ENCODE results near the gene SMIM23. TPM values are rescaled to one million over a fixed set of nuclear protein-coding genes. Genes with fewer than 3 reads are reported as not detected.

Gene SMIM23
- total RNA-seq, 1 experiment from 2014 or later = not detected

- TF ChIP-seq ZNF138 (CRISPR knock-in tag; conservative IDR thresholded peaks at IDR 0.05) (no peak), IRF2 (CRISPR knock-in tag; IDR thresholded peaks at IDR 0.05; ENCODE audit: borderline replicate concordance, low read depth) (no peak), TEAD4 (CRISPR knock-in tag; IDR thresholded peaks at IDR 0.05) (no peak), ZNF281 (CRISPR knock-in tag; IDR thresholded peaks at IDR 0.05) (no peak), MYBL2 (CRISPR knock-in tag; IDR thresholded peaks at IDR 0.05) (no peak)
Measured at GRCh38 chr5:171744882-171745281, 40.7 kb upstream of the SMIM23 start (continued).

DNA sequence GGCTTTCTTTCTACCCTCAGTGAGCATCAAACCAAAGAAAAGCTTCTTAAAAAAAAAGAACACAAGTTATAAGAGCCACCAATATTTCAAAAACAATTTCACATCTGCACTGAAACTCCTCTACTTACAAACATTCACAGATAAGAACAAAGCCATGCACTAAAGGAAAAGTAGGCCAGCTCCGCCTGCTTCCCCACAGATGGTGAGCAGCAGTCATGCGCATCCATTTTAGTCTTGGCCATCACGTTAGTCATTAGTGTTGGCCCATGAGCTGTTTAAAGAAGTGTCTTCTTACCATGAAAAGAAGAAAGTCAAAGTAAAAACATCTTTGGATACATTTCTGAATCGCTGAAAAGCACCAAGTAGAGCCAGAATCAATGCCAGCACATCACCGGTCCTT is 40.0 kb upstream of the SMIM23 start:
- TF ChIP-seq ZNF416 (CRISPR knock-in tag; IDR thresholded peaks at IDR 0.05) (no peak), ETV6 (CRISPR knock-in tag; IDR thresholded peaks at IDR 0.05) (no peak), ZBTB21 (CRISPR knock-in tag; IDR thresholded peaks at IDR 0.05; ENCODE audit: borderline replicate concordance) (no peak), RELA (CRISPR knock-in tag; IDR thresholded peaks at IDR 0.05; ENCODE audit: borderline replicate concordance) (no peak), ZNF317 (CRISPR knock-in tag; IDR thresholded peaks at IDR 0.05; ENCODE audit: borderline replicate concordance, low read depth) (no peak), ZNF263 (CRISPR knock-in tag; IDR thresholded peaks at IDR 0.05; ENCODE audit: low read depth) (no peak)
- no peaks in the 10 kb centered on the region; the same call in 1 of the 2 replicates for H3K27me3 Mint-ChIP-seq (ENCODE audit: low read depth)
- H3K4me1 Mint-ChIP-seq = peaks cover 7% of the 10 kb centered on the region; the same call in 1 of the 2 replicates
- H3K4me3 Mint-ChIP-seq = no peak overlapping the region
- no peaks in the 10 kb centered on the region for H3K36me3 Mint-ChIP-seq
- ATAC-seq (no peak), DNase-seq (ENCODE audit: low spot score) (no peak)
- ChIA-PET POLR2A (no interaction called here), CTCF (no interaction called here)
- H3K27ac Mint-ChIP-seq = no peak overlapping the region
- peaks cover 3% of the 10 kb centered on the region; the same call in 1 of the 2 replicates for H3K9me3 Mint-ChIP-seq

DNA sequence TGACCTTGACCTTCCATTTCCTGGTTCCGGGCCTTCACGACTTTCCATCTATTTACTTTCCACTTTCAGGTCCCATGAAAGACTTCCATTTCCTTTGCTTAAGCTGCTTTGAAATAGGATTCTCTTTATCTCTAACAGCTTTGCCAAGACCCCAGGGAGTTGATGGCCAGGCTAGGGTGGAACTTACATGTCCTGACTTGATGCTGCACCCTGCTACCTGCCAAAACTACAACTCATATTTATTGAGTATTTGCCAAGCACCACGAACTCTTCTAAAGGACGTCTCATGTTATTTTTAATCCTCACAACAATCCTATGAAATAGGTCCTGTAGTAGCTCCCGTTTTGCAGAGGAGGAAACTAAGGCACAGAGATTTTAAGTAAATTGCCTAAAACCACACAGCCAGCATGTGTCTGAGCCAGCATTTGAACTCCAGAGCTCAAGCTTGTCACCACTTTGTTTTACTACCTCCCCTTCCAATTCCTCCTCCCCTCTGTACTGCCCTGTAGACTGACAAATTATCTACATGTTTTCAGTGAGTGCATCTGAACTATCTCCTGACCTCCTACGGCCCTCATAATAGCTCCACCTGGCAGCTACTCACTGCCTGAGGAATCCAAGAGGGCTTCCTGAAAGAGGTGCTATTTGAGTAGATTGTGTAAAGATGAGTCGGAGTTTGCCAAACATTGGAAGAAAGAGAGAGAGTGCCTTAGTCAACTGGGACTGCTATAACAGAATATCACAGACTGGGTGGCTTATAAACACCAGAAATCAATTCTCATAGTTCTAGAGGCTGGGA is 38.4 kb upstream of the SMIM23 start:
- no peaks in the 10 kb centered on the region for H3K36me3 Mint-ChIP-seq
- POLR2A ChIA-PET = no interaction called here
- H3K9me3 Mint-ChIP-seq = peaks cover 3% of the 10 kb centered on the region; the same call in 1 of the 2 replicates
- H3K4me1 Mint-ChIP-seq = peaks cover 7% of the 10 kb centered on the region; the same call in 1 of the 2 replicates
- H3K27me3 Mint-ChIP-seq (ENCODE audit: low read depth) = no peaks in the 10 kb centered on the region; the same call in 1 of the 2 replicates
- H3K4me3 Mint-ChIP-seq = no peak overlapping the region
- no peak overlapping the region for H3K27ac Mint-ChIP-seq
- ATAC-seq (no peak), DNase-seq (ENCODE audit: low spot score) (no peak)
- CTCF ChIA-PET = interaction anchor here (0.5 to 1.2 kb wide), 3 partner anchors 39 to 111 kb away, joined by 3 to 5 read pairs (median 5); no protein-coding TSS in a partner anchor
- TF ChIP-seq, protein P1, sequence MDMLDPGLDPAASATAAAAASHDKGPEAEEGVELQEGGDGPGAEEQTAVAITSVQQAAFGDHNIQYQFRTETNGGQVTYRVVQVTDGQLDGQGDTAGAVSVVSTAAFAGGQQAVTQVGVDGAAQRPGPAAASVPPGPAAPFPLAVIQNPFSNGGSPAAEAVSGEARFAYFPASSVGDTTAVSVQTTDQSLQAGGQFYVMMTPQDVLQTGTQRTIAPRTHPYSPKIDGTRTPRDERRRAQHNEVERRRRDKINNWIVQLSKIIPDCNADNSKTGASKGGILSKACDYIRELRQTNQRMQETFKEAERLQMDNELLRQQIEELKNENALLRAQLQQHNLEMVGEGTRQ (CRISPR knock-in tag; IDR thresholded peaks at IDR 0.05) = no peak
- no peak for TF ChIP-seq JAZF1 (CRISPR knock-in tag; IDR thresholded peaks at IDR 0.05)
- TF ChIP-seq EMX1 (CRISPR knock-in tag; IDR thresholded peaks at IDR 0.05) = no peak
- TF ChIP-seq TP53 (CRISPR knock-in tag; IDR thresholded peaks at IDR 0.05) = no peak
- TF ChIP-seq, protein P2, sequence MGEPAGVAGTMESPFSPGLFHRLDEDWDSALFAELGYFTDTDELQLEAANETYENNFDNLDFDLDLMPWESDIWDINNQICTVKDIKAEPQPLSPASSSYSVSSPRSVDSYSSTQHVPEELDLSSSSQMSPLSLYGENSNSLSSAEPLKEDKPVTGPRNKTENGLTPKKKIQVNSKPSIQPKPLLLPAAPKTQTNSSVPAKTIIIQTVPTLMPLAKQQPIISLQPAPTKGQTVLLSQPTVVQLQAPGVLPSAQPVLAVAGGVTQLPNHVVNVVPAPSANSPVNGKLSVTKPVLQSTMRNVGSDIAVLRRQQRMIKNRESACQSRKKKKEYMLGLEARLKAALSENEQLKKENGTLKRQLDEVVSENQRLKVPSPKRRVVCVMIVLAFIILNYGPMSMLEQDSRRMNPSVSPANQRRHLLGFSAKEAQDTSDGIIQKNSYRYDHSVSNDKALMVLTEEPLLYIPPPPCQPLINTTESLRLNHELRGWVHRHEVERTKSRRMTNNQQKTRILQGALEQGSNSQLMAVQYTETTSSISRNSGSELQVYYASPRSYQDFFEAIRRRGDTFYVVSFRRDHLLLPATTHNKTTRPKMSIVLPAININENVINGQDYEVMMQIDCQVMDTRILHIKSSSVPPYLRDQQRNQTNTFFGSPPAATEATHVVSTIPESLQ (CRISPR knock-in tag; IDR thresholded peaks at IDR 0.05) = no peak
- no peak for TF ChIP-seq TEAD4 (CRISPR knock-in tag; IDR thresholded peaks at IDR 0.05)
- no peak for TF ChIP-seq CDX4 (CRISPR knock-in tag; IDR thresholded peaks at IDR 0.05; ENCODE audit: borderline replicate concordance)
- no peak for TF ChIP-seq IRF1 (CRISPR knock-in tag; IDR thresholded peaks at IDR 0.05)
- TF ChIP-seq, protein P3, sequence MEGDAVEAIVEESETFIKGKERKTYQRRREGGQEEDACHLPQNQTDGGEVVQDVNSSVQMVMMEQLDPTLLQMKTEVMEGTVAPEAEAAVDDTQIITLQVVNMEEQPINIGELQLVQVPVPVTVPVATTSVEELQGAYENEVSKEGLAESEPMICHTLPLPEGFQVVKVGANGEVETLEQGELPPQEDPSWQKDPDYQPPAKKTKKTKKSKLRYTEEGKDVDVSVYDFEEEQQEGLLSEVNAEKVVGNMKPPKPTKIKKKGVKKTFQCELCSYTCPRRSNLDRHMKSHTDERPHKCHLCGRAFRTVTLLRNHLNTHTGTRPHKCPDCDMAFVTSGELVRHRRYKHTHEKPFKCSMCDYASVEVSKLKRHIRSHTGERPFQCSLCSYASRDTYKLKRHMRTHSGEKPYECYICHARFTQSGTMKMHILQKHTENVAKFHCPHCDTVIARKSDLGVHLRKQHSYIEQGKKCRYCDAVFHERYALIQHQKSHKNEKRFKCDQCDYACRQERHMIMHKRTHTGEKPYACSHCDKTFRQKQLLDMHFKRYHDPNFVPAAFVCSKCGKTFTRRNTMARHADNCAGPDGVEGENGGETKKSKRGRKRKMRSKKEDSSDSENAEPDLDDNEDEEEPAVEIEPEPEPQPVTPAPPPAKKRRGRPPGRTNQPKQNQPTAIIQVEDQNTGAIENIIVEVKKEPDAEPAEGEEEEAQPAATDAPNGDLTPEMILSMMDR (IDR thresholded peaks at IDR 0.05) = no peak
- TF ChIP-seq NR2C2 (CRISPR knock-in tag; IDR thresholded peaks at IDR 0.05) = no peak
- no peak for TF ChIP-seq PRRX2 (CRISPR knock-in tag; IDR thresholded peaks at IDR 0.05)
- no peak for TF ChIP-seq ZNF219 (CRISPR knock-in tag; IDR thresholded peaks at IDR 0.05; ENCODE audit: borderline replicate concordance)
